H1 (cell line): ENCODE results near the gene SMARCA2. TPM values are rescaled to one million over a fixed set of nuclear protein-coding genes. Genes with fewer than 3 reads are reported as not detected.

Experiments
- ASH2L ChIP-seq: fragments of 200-600, 300-600 bp; sonication (generic); IDR thresholded peaks from one replicate; pipeline ENCODE4 v1.7.1; 2017; ENCODE audit warnings: low read length
- BACH1 ChIP-seq: IDR thresholded peaks from 2 replicates; pipeline ENCODE4 v1.6.1; 2012; ENCODE audit warnings: low read length, improper control_type of control experiment
- CBX5 ChIP-seq: fragments of 300-800, 300-1000 bp; sonication (generic); IDR thresholded peaks from 2 replicates; pipeline ENCODE4 v1.7.1; 2016; ENCODE audit warnings: antibody characterized with exemption, low read length, low read depth
- CBX8 ChIP-seq: fragments of 300-800, 300-1000 bp; sonication (generic); IDR thresholded peaks from 2 replicates; pipeline ENCODE4 v1.7.1; 2016; ENCODE audit warnings: low read depth, low read length, borderline replicate concordance
- EP300 ChIP-seq, 2 experiments: IDR thresholded peaks; 1 replicate in 1 of 2; 2 replicates in 1 of 2; pipeline ENCODE4 v1.6.1; 2011 to 2012; ENCODE audit warnings: low read depth in 2 of 2, low read length in 2 of 2, mild to moderate bottlenecking in 2 of 2, borderline replicate concordance in 1 of 2, inconsistent platforms in 1 of 2, moderate library complexity in 1 of 2
- EZH2 ChIP-seq: fragments of 200-600 bp; sonication (generic); IDR thresholded peaks from 2 replicates; pipeline ENCODE4 v1.7.1; 2012; ENCODE audit warnings: low read depth, mild to moderate bottlenecking, moderate library complexity, low read length, inconsistent platforms; ENCODE audit not compliant: severe bottlenecking
- HDAC2 ChIP-seq, 2 experiments: fragments of 300-600 bp in 1 of 2; sonication (generic) in 1 of 2; IDR thresholded peaks; 2 replicates each; pipeline ENCODE4 v1.6.1; 2011 to 2012; ENCODE audit warnings: low read depth in 2 of 2, low read length in 2 of 2, mild to moderate bottlenecking in 2 of 2, moderate library complexity in 2 of 2, borderline replicate concordance in 1 of 2, inconsistent platforms in 1 of 2
- KDM1A ChIP-seq: fragments of 200-600, 300-600 bp; sonication (generic); IDR thresholded peaks from 2 replicates; pipeline ENCODE4 v1.7.1; 2016; ENCODE audit warnings: mild to moderate bottlenecking, low read length, borderline replicate concordance
- KDM4A ChIP-seq: IDR thresholded peaks from one replicate; pipeline ENCODE4 v1.7.1; 2012; ENCODE audit warnings: low read depth, mild to moderate bottlenecking, moderate library complexity, low read length, inconsistent platforms; ENCODE audit not compliant: severe bottlenecking
- MAFK ChIP-seq: IDR thresholded peaks from 2 replicates; pipeline ENCODE4 v1.6.1; 2012; ENCODE audit warnings: low read depth, mild to moderate bottlenecking, improper control_type of control experiment, low read length
- RAD21 ChIP-seq, 2 experiments: IDR thresholded peaks in 1 of 2; conservative IDR thresholded peaks in 1 of 2; 2 replicates each; pipeline ENCODE4 v1.6.1; 2011; ENCODE audit warnings: low read depth in 2 of 2, low read length in 2 of 2, improper control_type of control experiment in 1 of 2, inconsistent platforms in 1 of 2, mild to moderate bottlenecking in 1 of 2, moderate library complexity in 1 of 2
- RFX5 ChIP-seq: IDR thresholded peaks from 2 replicates; pipeline ENCODE4 v1.6.1; 2011; ENCODE audit warnings: low read depth, low read length, improper control_type of control experiment, borderline replicate concordance
- RNF2 ChIP-seq: fragments of 200-900, 300-1000 bp; sonication (generic); IDR thresholded peaks from 2 replicates; pipeline ENCODE4 v1.7.1; 2016; ENCODE audit warnings: borderline replicate concordance, low read depth, mild to moderate bottlenecking, antibody characterized with exemption, low read length; ENCODE audit not compliant: poor library complexity, severe bottlenecking; ENCODE audit errors: missing control alignments
- SIN3A ChIP-seq, 2 experiments: IDR thresholded peaks in 1 of 2; conservative IDR thresholded peaks in 1 of 2; 2 replicates each; pipeline ENCODE4 v1.6.1; 2011 to 2012; ENCODE audit warnings: low read length in 2 of 2, improper control_type of control experiment in 1 of 2, low read depth in 1 of 2, mild to moderate bottlenecking in 1 of 2
- TAF1 ChIP-seq: IDR thresholded peaks from 2 replicates; pipeline ENCODE4 v1.6.1; 2011; ENCODE audit warnings: mild to moderate bottlenecking, low read depth, low read length
- polyA plus RNA-seq, 7 experiments: library from polyadenylated mRNA; depleted of rRNA in 3 of 7; stranded (reverse) in 5 of 7; unstranded in 2 of 7; fragments of >200 nt in 5 of 7; fragments of 200-250 nt in 2 of 7; gene quantifications; 1 replicate in 5 of 7; 2 replicates in 1 of 7; 4 replicates in 1 of 7; pipeline versions ENCODE4 v1.2.1 to v1.2.3, GENCODE V29; 2011 to 2013; ENCODE audit warnings: missing spikeins in 2 of 7, mixed read lengths in 2 of 7
- total RNA-seq: library from RNA; stranded (reverse); fragmentation: NEBNext Ultra II Directional; extraction: Animal tissue kit (Norgen Biotek cat#: 25700); gene quantifications from 2 replicates; pipeline ENCODE4 v1.2.1, GENCODE V29; 2021
- TF ChIP-seq, protein P1 (sequence below): IDR thresholded peaks from 2 replicates; pipeline ENCODE4 v1.6.1; 2011; ENCODE audit warnings: low read depth, mild to moderate bottlenecking, low read length; ENCODE audit not compliant: insufficient read depth
- TF ChIP-seq, protein P2 (sequence below): IDR thresholded peaks from 2 replicates; pipeline ENCODE4 v1.6.1; 2012; ENCODE audit warnings: inconsistent platforms

SMARCA2 gene
- total and polyA plus RNA-seq, 2 of the 8 experiments (the other 6 are each of a cell fraction or from before 2014, with no cell fraction given), result 6.3 to 21.7 TPM

DNA sequence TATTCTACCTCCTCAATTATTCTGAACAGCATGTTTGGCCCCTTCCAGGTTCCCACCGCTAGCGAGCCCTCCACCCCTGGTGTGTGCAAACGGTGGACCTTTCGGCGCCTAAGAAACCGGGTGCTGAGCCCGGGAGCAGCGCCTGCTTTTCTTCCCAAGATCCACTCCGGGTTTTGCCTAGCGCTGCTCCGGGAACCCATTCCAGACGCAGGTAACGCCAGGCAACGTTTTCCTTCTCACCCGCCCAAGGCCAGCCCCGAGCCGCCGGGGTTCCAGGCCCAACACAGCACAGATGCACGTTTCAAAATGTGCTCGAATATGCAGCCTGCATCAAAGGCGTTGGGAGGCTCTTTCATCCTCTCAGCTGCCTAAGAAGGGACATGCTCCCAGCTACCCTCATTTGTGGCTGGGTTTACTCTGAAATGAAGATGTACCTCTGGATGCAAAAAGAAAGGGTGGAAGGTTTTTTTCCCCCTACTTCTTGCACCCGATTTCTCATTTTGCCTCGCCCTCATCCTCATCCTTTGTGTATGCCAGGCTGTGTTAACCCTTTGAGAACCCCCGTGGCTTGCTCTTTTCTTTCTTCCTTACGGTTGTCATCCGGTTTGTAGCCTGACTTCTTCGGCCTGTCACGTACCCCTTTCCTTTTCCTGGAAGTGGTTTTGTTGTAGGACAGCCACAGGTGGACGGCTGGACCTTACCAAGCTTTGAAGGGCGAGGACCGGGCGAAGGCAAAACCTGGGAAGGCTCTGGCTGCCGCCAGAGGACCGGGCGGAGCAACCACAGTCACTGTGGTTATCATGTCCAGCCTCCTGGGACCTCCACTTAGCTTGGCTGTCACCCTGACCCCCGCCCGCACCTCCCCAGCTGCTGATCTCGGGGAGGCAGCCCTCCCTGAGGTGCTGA lies 226.9 kb downstream of the SMARCA2 start (continued):
- TF ChIP-seq RFX5, result peak; percentile 79
- TF ChIP-seq RNF2, result no peak
- no peak for TF ChIP-seq EZH2
- TF ChIP-seq, protein P1, sequence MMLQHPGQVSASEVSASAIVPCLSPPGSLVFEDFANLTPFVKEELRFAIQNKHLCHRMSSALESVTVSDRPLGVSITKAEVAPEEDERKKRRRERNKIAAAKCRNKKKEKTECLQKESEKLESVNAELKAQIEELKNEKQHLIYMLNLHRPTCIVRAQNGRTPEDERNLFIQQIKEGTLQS, result no peak
- TF ChIP-seq SIN3A (conservative IDR thresholded peaks at IDR 0.05 in 1 of 2, IDR thresholded peaks at IDR 0.05 in 1 of 2; ENCODE audit: low read depth in 1 of 2, low read length in 2 of 2), result peak in 1 of 2 experiments; percentile 65; a peak in 1 of 4 replicates
- peak in 1 of 2 experiments; percentile 84; a peak in 1 of 3 replicates for TF ChIP-seq EP300 (IDR thresholded peaks at IDR 0.05; ENCODE audit: borderline replicate concordance in 1 of 2, low read depth in 2 of 2, low read length in 2 of 2)
- TF ChIP-seq BACH1, result no peak
- TF ChIP-seq ASH2L, result peak; percentile 53
- TF ChIP-seq MAFK, result peak; percentile 1; the same call in 1 of the 2 replicates
- peak; percentile 80 for TF ChIP-seq TAF1
- no peak for TF ChIP-seq CBX5
- TF ChIP-seq CBX8, result no peak
- TF ChIP-seq, protein P2, sequence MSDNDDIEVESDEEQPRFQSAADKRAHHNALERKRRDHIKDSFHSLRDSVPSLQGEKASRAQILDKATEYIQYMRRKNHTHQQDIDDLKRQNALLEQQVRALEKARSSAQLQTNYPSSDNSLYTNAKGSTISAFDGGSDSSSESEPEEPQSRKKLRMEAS, result peak; percentile 68
- peak in 1 of 2 experiments; percentile 57; a peak in 1 of 4 replicates for TF ChIP-seq HDAC2 (IDR thresholded peaks at IDR 0.05; ENCODE audit: borderline replicate concordance in 1 of 2, low read depth in 2 of 2, low read length in 2 of 2)
- 0 out of 2 replicates have a peak, but pooled peaks have one; percentile 4 for TF ChIP-seq KDM1A
- peak; percentile 8 for TF ChIP-seq KDM4A
- TF ChIP-seq RAD21 (IDR thresholded peaks at IDR 0.05 in 1 of 2, conservative IDR thresholded peaks at IDR 0.05 in 1 of 2; ENCODE audit: low read depth in 2 of 2, low read length in 2 of 2), result peak; percentile 8 to 17; a peak in 2 of 4 replicates
